Thyroid gland (tissue), 4 donors: ENCODE measurements around the gene DPYSL4.

ENCODE experiments used
- POLR2A ChIP-seq, 2 donors: fragments of 450-650 bp; IDR thresholded peaks; one replicate each; pipeline ENCODE4 v1.6.1; 2017; ENCODE audit warnings: antibody characterized with exemption in 2 of 2, mild to moderate bottlenecking in 2 of 2, moderate library complexity in 1 of 2
- TF ChIP-seq, protein P1 (sequence below), 6 experiments: fragments of 200-600 bp in 3 of 6; fragments of 450-650 bp in 3 of 6; sonication (generic) in 3 of 6; IDR thresholded peaks; one replicate each; pipeline ENCODE4 v1.5.1; 2016 to 2019; ENCODE audit warnings: antibody characterized with exemption in 6 of 6, mild to moderate bottlenecking in 2 of 6, inconsistent platforms in 1 of 6, moderate library complexity in 1 of 6

DNA sequence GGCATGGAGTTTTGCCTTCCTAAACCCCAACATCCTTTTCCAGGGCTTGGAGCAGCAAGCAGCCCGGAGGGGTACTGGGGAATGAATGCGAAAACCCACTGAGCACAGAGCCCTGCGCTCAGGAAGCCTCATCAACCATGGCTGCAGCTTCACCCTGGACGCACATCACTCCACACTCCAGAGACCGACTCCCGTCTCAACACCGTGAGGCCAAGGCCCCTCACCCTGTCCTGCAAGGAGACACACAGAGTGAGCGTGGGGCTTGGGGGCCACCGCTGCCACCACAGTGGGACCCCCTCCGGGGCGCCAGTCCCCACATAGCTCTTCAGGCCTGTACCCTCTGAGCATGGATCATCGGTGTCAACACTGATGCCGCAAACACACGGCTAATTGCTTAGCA lies 41.9 kb downstream of the DPYSL4 start:
- TF ChIP-seq, protein P1, sequence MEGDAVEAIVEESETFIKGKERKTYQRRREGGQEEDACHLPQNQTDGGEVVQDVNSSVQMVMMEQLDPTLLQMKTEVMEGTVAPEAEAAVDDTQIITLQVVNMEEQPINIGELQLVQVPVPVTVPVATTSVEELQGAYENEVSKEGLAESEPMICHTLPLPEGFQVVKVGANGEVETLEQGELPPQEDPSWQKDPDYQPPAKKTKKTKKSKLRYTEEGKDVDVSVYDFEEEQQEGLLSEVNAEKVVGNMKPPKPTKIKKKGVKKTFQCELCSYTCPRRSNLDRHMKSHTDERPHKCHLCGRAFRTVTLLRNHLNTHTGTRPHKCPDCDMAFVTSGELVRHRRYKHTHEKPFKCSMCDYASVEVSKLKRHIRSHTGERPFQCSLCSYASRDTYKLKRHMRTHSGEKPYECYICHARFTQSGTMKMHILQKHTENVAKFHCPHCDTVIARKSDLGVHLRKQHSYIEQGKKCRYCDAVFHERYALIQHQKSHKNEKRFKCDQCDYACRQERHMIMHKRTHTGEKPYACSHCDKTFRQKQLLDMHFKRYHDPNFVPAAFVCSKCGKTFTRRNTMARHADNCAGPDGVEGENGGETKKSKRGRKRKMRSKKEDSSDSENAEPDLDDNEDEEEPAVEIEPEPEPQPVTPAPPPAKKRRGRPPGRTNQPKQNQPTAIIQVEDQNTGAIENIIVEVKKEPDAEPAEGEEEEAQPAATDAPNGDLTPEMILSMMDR (IDR thresholded peaks at IDR 0.05) = no peak
- no peak for TF ChIP-seq POLR2A (IDR thresholded peaks at IDR 0.05)
